Erythroblast (primary cell): Measurements from ENCODE around the gene HOOK1.

Experiments
- GATA1 ChIP-seq: IDR thresholded peaks from 2 replicates; pipeline ENCODE4 v1.6.1; 2011; ENCODE audit warnings: low read depth, mild to moderate bottlenecking, control low read depth, low read length, moderate library complexity
- POLR2A ChIP-seq: IDR thresholded peaks from 2 replicates; pipeline ENCODE4 v1.6.1; 2011; ENCODE audit warnings: mild to moderate bottlenecking, low read length

GRCh38 chr1:59877108-59877682 lies 62.4 kb downstream of the HOOK1 start:
- TF ChIP-seq POLR2A (no peak), GATA1 (no peak)
